ENCODE results near the gene PRICKLE4. TPM values are rescaled to one million over a fixed set of nuclear protein-coding genes. Genes with fewer than 3 reads are reported as not detected.

Gene PRICKLE4
- total and polyA plus RNA-seq, 2 of the 13 experiments (the other 11 are each of a cell fraction or from before 2014, with no cell fraction given) = 0.92 to 1.2 TPM

GRCh38 chr6:41786451-41787218, 6.1 kb downstream of the PRICKLE4 start (continued):
- TF ChIP-seq AKNA (CRISPR knock-in tag; IDR thresholded peaks at IDR 0.05; ENCODE audit: borderline replicate concordance) = no peak
- no peak for TF ChIP-seq GABPA (IDR thresholded peaks at IDR 0.05; ENCODE audit: low read depth, low read length)
- no peak for TF ChIP-seq GABPA (CRISPR knock-in tag; IDR thresholded peaks at IDR 0.05; ENCODE audit: low read depth)
- no peak for TF ChIP-seq BRF2 (CRISPR knock-in tag; IDR thresholded peaks at IDR 0.05)
- no peak for TF ChIP-seq KLF12 (CRISPR knock-in tag; IDR thresholded peaks at IDR 0.05; ENCODE audit: borderline replicate concordance)
- TF ChIP-seq NKX3-1 (CRISPR knock-in tag; IDR thresholded peaks at IDR 0.05) = 0 out of 2 replicates have a peak, but pooled peaks have one; percentile 58
- TF ChIP-seq HNF4G (IDR thresholded peaks at IDR 0.05; ENCODE audit: borderline replicate concordance, low read depth, low read length) = no peak
- no peak for TF ChIP-seq HNF4G (CRISPR knock-in tag; IDR thresholded peaks at IDR 0.05; ENCODE audit: borderline replicate concordance, low read depth)
- peak; percentile 82; the same call in 1 of the 2 replicates for TF ChIP-seq MTERF4 (CRISPR knock-in tag; IDR thresholded peaks at IDR 0.05)
- TF ChIP-seq IKZF1 (IDR thresholded peaks at IDR 0.05) = no peak
- no peak for TF ChIP-seq ZNF17 (CRISPR knock-in tag; IDR thresholded peaks at IDR 0.05)
- no peak for TF ChIP-seq ZFP62 (CRISPR knock-in tag; IDR thresholded peaks at IDR 0.05)
- TF ChIP-seq EEA1 (CRISPR knock-in tag; IDR thresholded peaks at IDR 0.05; ENCODE audit: borderline replicate concordance) = peak; percentile 76; the same call in 1 of the 2 replicates
- no peak for TF ChIP-seq ZNF775 (CRISPR knock-in tag; IDR thresholded peaks at IDR 0.05; ENCODE audit: borderline replicate concordance)
- TF ChIP-seq ZNF660 (CRISPR knock-in tag; IDR thresholded peaks at IDR 0.05; ENCODE audit: borderline replicate concordance, low read depth) = no peak
- TF ChIP-seq ISL2 (CRISPR knock-in tag; IDR thresholded peaks at IDR 0.05) = no peak
- TF ChIP-seq ZNF572 (CRISPR knock-in tag; IDR thresholded peaks at IDR 0.05) = peak; percentile 79
- TF ChIP-seq UBTF (CRISPR knock-in tag; IDR thresholded peaks at IDR 0.05) = peak; percentile 73; the same call in 1 of the 2 replicates
- TF ChIP-seq HMG20A (CRISPR knock-in tag; IDR thresholded peaks at IDR 0.05; ENCODE audit: borderline replicate concordance) = no peak

Data from HepG2 (cell line).